CD14-positive monocyte (primary cell): ENCODE measurements around the gene SFPQ. TPM values are rescaled to one million over a fixed set of nuclear protein-coding genes. Genes with fewer than 3 reads are reported as not detected.

Source experiments
- DNase-seq, 3 donors: peaks; one replicate each; pipeline ENCODE4 v3.0.0-alpha.2; 2011 to 2022
- H2AFZ ChIP-seq: 2 replicates; pipeline ENCODE4 v1.6.0; 2012; ENCODE audit warnings: mild to moderate bottlenecking, low read depth, low read length, inconsistent platforms; ENCODE audit not compliant: insufficient read depth, poor library complexity, severe bottlenecking
- H3K27ac ChIP-seq, 2 donors: 1 replicate in 1 of 2; 2 replicates in 1 of 2; pipeline ENCODE4 v1.5.1; 2012 to 2013; ENCODE audit warnings: low read length in 2 of 2, control low read depth in 1 of 2, inconsistent platforms in 1 of 2, low read depth in 1 of 2, mild to moderate bottlenecking in 1 of 2
- H3K27me3 ChIP-seq, 2 donors: one replicate each; pipeline versions ENCODE4 v1.6.0 to v1.6.1; 2011 to 2013; ENCODE audit warnings: low read length in 2 of 2; ENCODE audit not compliant: control insufficient read depth in 2 of 2, insufficient read depth in 2 of 2
- H3K36me3 ChIP-seq, 2 donors: replicated peaks in 1 of 2; 1 replicate in 1 of 2; 2 replicates in 1 of 2; pipeline versions ENCODE4 v1.5.1 to v1.6.1; 2012 to 2013; ENCODE audit warnings: low read length in 2 of 2, control low read depth in 1 of 2, inconsistent platforms in 1 of 2, mild to moderate bottlenecking in 1 of 2; ENCODE audit not compliant: insufficient read depth in 2 of 2, control insufficient read depth in 1 of 2
- H3K4me1 ChIP-seq, 2 donors: 1 replicate in 1 of 2; 2 replicates in 1 of 2; pipeline versions ENCODE4 v1.5.1 to v1.6.1; 2012 to 2013; ENCODE audit warnings: low read length in 2 of 2, control low read depth in 1 of 2, inconsistent platforms in 1 of 2, mild to moderate bottlenecking in 1 of 2, moderate library complexity in 1 of 2; ENCODE audit not compliant: insufficient read depth in 2 of 2, control insufficient read depth in 1 of 2
- H3K4me2 ChIP-seq: replicated peaks from 2 replicates; pipeline ENCODE3; 2012; ENCODE audit warnings: low read length, moderate library complexity, mild to moderate bottlenecking; ENCODE audit not compliant: poor library complexity, severe bottlenecking; ENCODE audit errors: extremely low read depth
- H3K4me3 ChIP-seq, 3 experiments: fragments of 200-600 bp in 1 of 3; sonication (generic) in 1 of 3; replicated peaks in 1 of 3; 1 replicate in 2 of 3; 2 replicates in 1 of 3; pipeline ENCODE4 v1.5.1; 2011 to 2013; ENCODE audit warnings: low read length in 3 of 3, mild to moderate bottlenecking in 3 of 3, control low read depth in 2 of 3, low read depth in 2 of 3, inconsistent platforms in 1 of 3, moderate library complexity in 1 of 3
- H3K79me2 ChIP-seq: 2 replicates; pipeline ENCODE4 v1.6.0; 2012; ENCODE audit warnings: mild to moderate bottlenecking, control low read depth, inconsistent platforms, low read length, moderate library complexity; ENCODE audit not compliant: insufficient read depth
- H3K9ac ChIP-seq: 2 replicates; pipeline ENCODE4 v1.6.0; 2017; ENCODE audit warnings: low read length, mild to moderate bottlenecking; ENCODE audit not compliant: insufficient read depth, poor library complexity, severe bottlenecking
- H3K9me3 ChIP-seq, 2 donors: replicated peaks in 1 of 2; 1 replicate in 1 of 2; 2 replicates in 1 of 2; pipeline versions ENCODE4 v1.5.1 to v1.6.1; 2012 to 2013; ENCODE audit warnings: low read length in 2 of 2, control low read depth in 1 of 2; ENCODE audit not compliant: control insufficient read depth in 1 of 2, insufficient read depth in 1 of 2
- H4K20me1 ChIP-seq: 2 replicates; pipeline ENCODE4 v1.6.0; 2012; ENCODE audit warnings: mild to moderate bottlenecking, low read length, control low read depth, moderate library complexity; ENCODE audit not compliant: insufficient read depth
- H3K27ac Mint-ChIP-seq, 7 donors: one replicate each; pipeline ENCODE4 v1.8.0; 2020; ENCODE audit warnings: mild to moderate bottlenecking in 7 of 7, mixed read lengths in 7 of 7, moderate library complexity in 6 of 7, inconsistent platforms in 2 of 7
- H3K27me3 Mint-ChIP-seq, 3 donors: one replicate each; pipeline ENCODE4 v1.8.0; 2021 to 2022; ENCODE audit warnings: low read depth in 3 of 3, mild to moderate bottlenecking in 3 of 3, mixed read lengths in 3 of 3, moderate library complexity in 3 of 3, inconsistent platforms in 1 of 3
- H3K36me3 Mint-ChIP-seq, 2 donors: one replicate each; pipeline ENCODE4 v1.8.0; 2020; ENCODE audit warnings: mixed read lengths in 2 of 2, inconsistent platforms in 1 of 2, mild to moderate bottlenecking in 1 of 2
- H3K4me1 Mint-ChIP-seq: one replicate; pipeline ENCODE4 v1.8.0; 2020; ENCODE audit warnings: mild to moderate bottlenecking, mixed read lengths
- H3K4me3 Mint-ChIP-seq, 2 donors: one replicate each; pipeline ENCODE4 v1.8.0; 2020; ENCODE audit warnings: mild to moderate bottlenecking in 2 of 2, mixed read lengths in 2 of 2, moderate library complexity in 1 of 2
- H3K9me3 Mint-ChIP-seq, 7 donors: one replicate each; pipeline ENCODE4 v1.8.0; 2020 to 2022; ENCODE audit warnings: mixed read lengths in 7 of 7, mild to moderate bottlenecking in 6 of 7, moderate library complexity in 6 of 7, inconsistent platforms in 2 of 7
- CTCF ChIP-seq: fragments of 200-600 bp; IDR thresholded peaks from one replicate; pipeline ENCODE4 v1.8.0; 2022; ENCODE audit warnings: antibody characterized with exemption, mild to moderate bottlenecking
- WGBS: methylation state at CpG from one replicate; pipeline ENCODE4 v1.1.5; 2013; ENCODE audit warnings: missing lambda C conversion rate; ENCODE audit not compliant: insufficient coverage; 5-methylcytosine and 5-hydroxymethylcytosine counted together
- intact Hi-C, 2 donors: fragments of 100-400 bp; cut with micrococcal nuclease; formaldehyde crosslinking; loops; one replicate each; pipeline versions ENCODE4 v1.15.0 to v1.15.1; 2023
- polyA plus RNA-seq, 3 donors: library from polyadenylated mRNA; depleted of rRNA in 1 of 3; unstranded in 2 of 3; stranded (reverse) in 1 of 3; fragments of 300-500 nt in 2 of 3; fragments of >200 nt in 1 of 3; fragmentation: Illumina TruSeq in 2 of 3; gene quantifications; 1 replicate in 2 of 3; 2 replicates in 1 of 3; pipeline ENCODE4 v1.2.3, GENCODE V29; 2012 to 2021
- small RNA-seq: library from RNA; depleted of rRNA; stranded (forward); fragments of <200 nt; gene quantifications from one replicate; pipeline ENCODE3, GENCODE V24; 2012; ENCODE audit warnings: low read depth; ENCODE audit not compliant: insufficient read length

Gene SFPQ
- polyA plus RNA-seq, 3 donors, result 80.8 to 220 (median 89.2) TPM

GRCh38 chr1:35136780-35137179, 56.2 kb downstream of the SFPQ start:
- H3K27ac Mint-ChIP-seq, result no peak overlapping the region
- Histone ChIP-seq H3K4me2 (no peak overlapping the region), H3K27me3 (no peaks in the 10 kb centered on the region), H3K27ac (no peak overlapping the region), H4K20me1 (no peaks in the 10 kb centered on the region), H3K79me2 (no peaks in the 10 kb centered on the region), H3K4me3 (no peak overlapping the region), H3K36me3 (no peaks in the 10 kb centered on the region), H2AFZ (no peak overlapping the region), H3K9ac (no peak overlapping the region), H3K9me3 (no peaks in the 10 kb centered on the region), H3K4me1 (no peaks in the 10 kb centered on the region)
- H3K4me3 Mint-ChIP-seq, result no peak overlapping the region
- no peaks in the 10 kb centered on the region for H3K4me1 Mint-ChIP-seq
- H3K36me3 Mint-ChIP-seq, result no peaks in the 10 kb centered on the region
- DNase-seq, result no peak
- intact Hi-C loops, result no loop called here
- peaks cover 0 to 3% (median 0%) of the 10 kb centered on the region in 7 donors for H3K9me3 Mint-ChIP-seq
- peaks cover 0 to 9% (median 5%) of the 10 kb centered on the region in 3 donors for H3K27me3 Mint-ChIP-seq
- TF ChIP-seq CTCF, result no peak
- WGBS, result 75% methylated on average over 1 of the region's 3 CpGs

Small RNA genes within 50 kb of the gene (small RNA-seq; reads per million reads assigned to genes)
- not detected for gene RF00019

Other genes starting within 250 kb of the SFPQ start
- gene TMEM35B, start 207.8 kb downstream of the SFPQ start, polyA plus RNA-seq, result 100 to 1,000 TPM in 2 of 3 donors, 10 to 100 TPM in 1; 33.6 to 128 (median 102) TPM
- gene ZMYM6, start 161.2 kb downstream of the SFPQ start, polyA plus RNA-seq, result 10 to 100 TPM in 2 of 3 donors, 1 to 10 TPM in 1; 6.9 to 23.6 (median 11.8) TPM
- 1 to 10 TPM; 3.4 to 6.1 (median 4.5) TPM for gene ZMYM1, start 113.8 kb downstream of the SFPQ start, polyA plus RNA-seq
- gene ZMYM4, start 75.6 kb upstream of the SFPQ start, polyA plus RNA-seq, result 10 to 100 TPM; 12.3 to 31.8 (median 26.0) TPM